ENCODE measurements around the gene COL16A1.

The COL16A1 gene

DNA sequence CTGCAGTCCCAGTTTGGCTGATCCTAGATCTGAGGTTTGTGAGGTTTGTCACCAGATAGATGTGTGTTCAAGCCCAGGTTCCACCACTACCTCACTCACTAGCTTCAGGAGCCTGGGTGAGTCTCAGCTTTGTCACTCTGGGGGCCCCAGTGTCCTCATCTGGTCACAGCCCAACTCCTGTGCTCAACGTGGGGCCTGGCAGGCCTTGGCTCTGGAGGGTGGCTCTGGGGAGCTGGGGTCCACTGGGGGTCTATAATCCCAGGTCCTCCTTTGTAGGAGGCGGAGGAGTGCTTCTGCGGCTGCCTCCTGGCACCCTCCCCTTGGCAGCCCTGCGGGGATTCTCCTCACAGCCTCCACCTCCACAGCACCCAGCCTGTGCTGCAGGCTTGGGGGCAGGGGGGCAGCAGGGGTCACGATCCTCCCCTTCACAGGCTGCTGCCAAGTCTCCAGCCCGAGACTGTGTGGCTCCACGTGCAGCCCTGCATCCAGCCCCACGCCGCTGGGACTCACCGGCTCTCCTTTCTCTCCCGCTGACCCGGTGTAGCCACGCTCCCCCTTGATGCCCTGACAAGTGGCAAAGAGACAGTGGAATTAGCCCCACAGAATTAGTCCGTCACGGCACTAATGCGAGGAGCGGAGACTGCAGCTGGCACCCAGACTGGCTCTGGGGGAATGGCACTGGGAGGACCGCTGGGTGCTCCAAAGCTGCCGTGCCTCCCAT, 36.6 kb downstream of the COL16A1 start:
- TF ChIP-seq POLR2AphosphoS5 (IDR thresholded peaks at IDR 0.05; ENCODE audit: low read depth, low read length) = no peak
- TF ChIP-seq, protein P1, sequence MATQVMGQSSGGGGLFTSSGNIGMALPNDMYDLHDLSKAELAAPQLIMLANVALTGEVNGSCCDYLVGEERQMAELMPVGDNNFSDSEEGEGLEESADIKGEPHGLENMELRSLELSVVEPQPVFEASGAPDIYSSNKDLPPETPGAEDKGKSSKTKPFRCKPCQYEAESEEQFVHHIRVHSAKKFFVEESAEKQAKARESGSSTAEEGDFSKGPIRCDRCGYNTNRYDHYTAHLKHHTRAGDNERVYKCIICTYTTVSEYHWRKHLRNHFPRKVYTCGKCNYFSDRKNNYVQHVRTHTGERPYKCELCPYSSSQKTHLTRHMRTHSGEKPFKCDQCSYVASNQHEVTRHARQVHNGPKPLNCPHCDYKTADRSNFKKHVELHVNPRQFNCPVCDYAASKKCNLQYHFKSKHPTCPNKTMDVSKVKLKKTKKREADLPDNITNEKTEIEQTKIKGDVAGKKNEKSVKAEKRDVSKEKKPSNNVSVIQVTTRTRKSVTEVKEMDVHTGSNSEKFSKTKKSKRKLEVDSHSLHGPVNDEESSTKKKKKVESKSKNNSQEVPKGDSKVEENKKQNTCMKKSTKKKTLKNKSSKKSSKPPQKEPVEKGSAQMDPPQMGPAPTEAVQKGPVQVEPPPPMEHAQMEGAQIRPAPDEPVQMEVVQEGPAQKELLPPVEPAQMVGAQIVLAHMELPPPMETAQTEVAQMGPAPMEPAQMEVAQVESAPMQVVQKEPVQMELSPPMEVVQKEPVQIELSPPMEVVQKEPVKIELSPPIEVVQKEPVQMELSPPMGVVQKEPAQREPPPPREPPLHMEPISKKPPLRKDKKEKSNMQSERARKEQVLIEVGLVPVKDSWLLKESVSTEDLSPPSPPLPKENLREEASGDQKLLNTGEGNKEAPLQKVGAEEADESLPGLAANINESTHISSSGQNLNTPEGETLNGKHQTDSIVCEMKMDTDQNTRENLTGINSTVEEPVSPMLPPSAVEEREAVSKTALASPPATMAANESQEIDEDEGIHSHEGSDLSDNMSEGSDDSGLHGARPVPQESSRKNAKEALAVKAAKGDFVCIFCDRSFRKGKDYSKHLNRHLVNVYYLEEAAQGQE (IDR thresholded peaks at IDR 0.05; ENCODE audit: insufficient read depth in 1 of 2, low read depth in 2 of 2, low read length in 2 of 2) = no peak
- no peak for TF ChIP-seq FOXP2 (optimal IDR thresholded peaks at IDR 0.05; ENCODE audit: borderline replicate concordance, extremely low read depth, extremely low read length, insufficient read depth)
- TF ChIP-seq TAF1 (IDR thresholded peaks at IDR 0.05; ENCODE audit: borderline replicate concordance, insufficient read depth, low read length) = no peak
- TF ChIP-seq SIN3A (IDR thresholded peaks at IDR 0.05; ENCODE audit: borderline replicate concordance, insufficient read depth, low read length) = no peak

DNA sequence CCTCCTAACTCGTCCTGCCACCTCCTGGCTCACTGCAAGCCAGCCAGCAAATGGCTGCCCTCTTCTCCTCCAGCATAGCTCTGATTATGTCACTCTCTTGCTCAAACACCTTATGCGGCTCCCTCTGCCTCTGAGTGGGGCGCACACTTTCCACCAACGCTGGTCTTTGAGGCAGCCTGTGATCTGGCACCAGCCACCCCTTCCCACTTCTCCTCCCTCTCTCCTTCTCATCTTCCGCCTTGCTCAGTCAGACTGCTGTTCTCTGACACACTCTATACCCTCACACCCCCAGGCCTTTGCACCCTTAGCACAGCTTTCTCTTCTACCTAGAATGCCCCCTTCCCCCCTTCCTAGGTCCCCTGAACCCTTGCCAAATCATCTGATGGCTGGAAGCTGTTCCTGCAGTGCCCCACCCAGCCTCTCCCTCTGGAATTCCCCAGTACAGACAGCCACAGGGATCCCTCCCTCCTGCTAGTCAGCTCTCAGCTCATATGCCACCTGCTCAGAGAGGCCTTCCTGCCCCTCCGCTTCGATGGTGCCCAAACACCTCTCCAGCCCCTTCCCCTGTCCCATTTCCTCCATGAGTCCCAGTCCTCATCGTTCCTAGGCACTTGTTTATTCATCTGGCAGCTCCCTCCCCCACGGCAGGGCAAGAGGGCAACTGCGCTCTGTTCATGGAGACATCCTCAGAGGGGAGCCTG, 37.4 kb downstream of the COL16A1 start:
- TF ChIP-seq, protein P1 (IDR thresholded peaks at IDR 0.05; ENCODE audit: insufficient read depth in 1 of 2, low read depth in 2 of 2, low read length in 2 of 2) = no peak
- TF ChIP-seq SIN3A (IDR thresholded peaks at IDR 0.05; ENCODE audit: borderline replicate concordance, insufficient read depth, low read length) = no peak
- no peak for TF ChIP-seq FOXP2 (optimal IDR thresholded peaks at IDR 0.05; ENCODE audit: borderline replicate concordance, extremely low read depth, extremely low read length, insufficient read depth)

DNA sequence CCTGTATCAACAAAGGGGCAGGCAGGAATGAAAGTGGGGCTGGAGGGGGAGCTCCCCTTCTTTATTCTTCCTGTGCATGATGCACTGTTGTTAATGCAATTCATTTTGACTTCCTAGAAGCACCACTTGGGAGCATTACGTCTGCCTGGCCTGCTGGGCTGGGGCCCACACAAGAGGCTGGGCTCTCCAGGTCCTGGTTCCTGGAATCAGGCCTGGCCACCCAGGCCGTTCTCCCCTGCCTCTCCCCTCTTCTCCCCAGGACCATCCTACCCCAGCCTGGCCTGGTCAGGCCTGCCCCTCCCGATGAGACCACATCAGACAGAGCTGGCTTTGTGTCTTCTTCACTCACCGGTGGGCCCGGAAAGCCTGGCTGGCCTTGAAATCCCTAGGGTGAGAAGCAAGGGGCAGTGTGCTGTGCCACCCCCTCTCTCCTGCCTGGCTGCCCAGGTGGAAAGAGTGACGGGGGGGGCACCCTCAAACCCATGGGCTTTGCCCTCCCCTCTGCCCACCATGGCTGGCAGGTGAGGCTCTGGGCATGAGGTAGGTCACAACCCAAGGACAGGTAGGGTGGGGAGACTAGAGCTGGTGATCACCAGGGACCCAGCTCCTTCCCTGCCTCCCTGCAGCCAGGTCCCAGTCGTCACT, 38.5 kb downstream of the COL16A1 start:
- no peak for TF ChIP-seq FOXP2 (optimal IDR thresholded peaks at IDR 0.05; ENCODE audit: borderline replicate concordance, extremely low read depth, extremely low read length, insufficient read depth)
- TF ChIP-seq, protein P1 (IDR thresholded peaks at IDR 0.05; ENCODE audit: insufficient read depth in 1 of 2, low read depth in 2 of 2, low read length in 2 of 2) = no peak
- no peak for TF ChIP-seq POLR2AphosphoS5 (IDR thresholded peaks at IDR 0.05; ENCODE audit: low read depth, low read length)
- no peak for TF ChIP-seq SIN3A (IDR thresholded peaks at IDR 0.05; ENCODE audit: borderline replicate concordance, insufficient read depth, low read length)

DNA sequence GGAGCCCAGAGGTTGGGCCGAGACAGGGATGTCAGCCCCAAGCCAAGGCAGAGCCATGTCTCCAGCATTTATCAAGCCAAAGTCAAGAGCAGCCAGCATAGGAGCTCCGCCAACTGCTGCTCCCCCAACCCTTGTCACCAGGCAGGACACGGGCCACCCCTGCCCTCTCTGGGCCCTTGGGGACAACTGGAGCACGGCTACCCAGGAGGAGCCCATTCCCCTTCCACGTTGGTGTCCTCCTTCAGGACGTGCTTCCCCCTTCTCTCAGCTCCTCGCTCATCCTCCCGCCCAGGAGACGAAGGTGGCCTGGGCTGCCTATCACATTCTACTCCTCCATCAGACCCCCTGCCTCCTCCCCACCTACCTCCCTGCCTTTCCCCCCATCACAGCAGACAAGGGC, 39.3 kb downstream of the COL16A1 start:
- TF ChIP-seq SIN3A (IDR thresholded peaks at IDR 0.05; ENCODE audit: borderline replicate concordance, insufficient read depth, low read length) (no peak), TAF1 (IDR thresholded peaks at IDR 0.05; ENCODE audit: borderline replicate concordance, insufficient read depth, low read length) (no peak), FOXP2 (optimal IDR thresholded peaks at IDR 0.05; ENCODE audit: borderline replicate concordance, extremely low read depth, extremely low read length, insufficient read depth) (no peak), POLR2AphosphoS5 (IDR thresholded peaks at IDR 0.05; ENCODE audit: low read depth, low read length) (no peak)
- TF ChIP-seq, protein P1 (IDR thresholded peaks at IDR 0.05; ENCODE audit: insufficient read depth in 1 of 2, low read depth in 2 of 2, low read length in 2 of 2) = no peak
